ENCODE measurements around the gene SMC5.
A peak's percentile ranks its signal among the peaks of the same experiment; 100 is the strongest.
"Not testable (repeated sequence)": the region's sequence is repeated elsewhere in the genome, so short reads cannot be mapped to it uniquely, and the experiment has no call there.

The SMC5 gene

GRCh38 chr9:70389188-70389587, 130.4 kb downstream of the SMC5 start:
- Histone ChIP-seq H3K27ac (ENCODE audit: low read length) (peak overlapping the region; percentile 50), H3K9me3 (ENCODE audit: control insufficient read depth in 2 of 2, low read length in 2 of 2) (no peaks in the 10 kb centered on the region), H3K36me3 (ENCODE audit: control insufficient read depth in 2 of 2, insufficient read depth in 2 of 2, low read length in 2 of 2) (peaks cover 12 to 13% of the 10 kb centered on the region in 2 donors), H3K4me3 (ENCODE audit: low read length in 2 of 2) (peak overlapping the region; percentile 13 to 17), H3K4me1 (ENCODE audit: control insufficient read depth, insufficient read depth, low read length) (peaks cover 39% of the 10 kb centered on the region), H3K27me3 (ENCODE audit: control insufficient read depth in 1 of 2, insufficient read depth in 2 of 2, low read length in 2 of 2) (no peaks in the 10 kb centered on the region), H3K9ac (ENCODE audit: low read length in 2 of 2) (no peak overlapping the region)

- H3K27ac ChIP-seq (ENCODE audit: low read length) = peak overlapping the region; percentile 50
- H3K9ac ChIP-seq (ENCODE audit: low read length in 2 of 2) = no peak overlapping the region
- H3K4me3 ChIP-seq (ENCODE audit: low read length in 2 of 2) = peak overlapping the region; percentile 13 to 17
- H3K4me1 ChIP-seq (ENCODE audit: control insufficient read depth, insufficient read depth, low read length) = peaks cover 41% of the 10 kb centered on the region
- H3K27me3 ChIP-seq (ENCODE audit: control insufficient read depth in 1 of 2, insufficient read depth in 2 of 2, low read length in 2 of 2) = no peaks in the 10 kb centered on the region
- H3K36me3 ChIP-seq (ENCODE audit: control insufficient read depth in 2 of 2, insufficient read depth in 2 of 2, low read length in 2 of 2) = peaks cover 12 to 13% of the 10 kb centered on the region in 2 donors
- no peaks in the 10 kb centered on the region for H3K9me3 ChIP-seq (ENCODE audit: control insufficient read depth in 2 of 2, low read length in 2 of 2)
These were observed 131.0 kb downstream of the SMC5 start for GRCh38 chr9:70389621-70390266.

GRCh38 chr9:70390933-70391341, 132.2 kb downstream of the SMC5 start:
- no peaks in the 10 kb centered on the region for H3K9me3 ChIP-seq (ENCODE audit: control insufficient read depth in 2 of 2, low read length in 2 of 2)
- peaks cover 11% of the 10 kb centered on the region in 2 donors for H3K36me3 ChIP-seq (ENCODE audit: control insufficient read depth in 2 of 2, insufficient read depth in 2 of 2, low read length in 2 of 2)
- H3K9ac ChIP-seq (ENCODE audit: low read length in 2 of 2) = no peak overlapping the region
- H3K27ac ChIP-seq (ENCODE audit: low read length) = no peak overlapping the region
- H3K27me3 ChIP-seq (ENCODE audit: control insufficient read depth in 1 of 2, insufficient read depth in 2 of 2, low read length in 2 of 2) = no peaks in the 10 kb centered on the region
- H3K4me1 ChIP-seq (ENCODE audit: control insufficient read depth, insufficient read depth, low read length) = peaks cover 45% of the 10 kb centered on the region
- peak overlapping the region in 1 of 2 donors; percentile 4 for H3K4me3 ChIP-seq (ENCODE audit: low read length in 2 of 2)

GRCh38 chr9:70392189-70392588, 133.4 kb downstream of the SMC5 start:
- no peaks in the 10 kb centered on the region for H3K27me3 ChIP-seq (ENCODE audit: control insufficient read depth in 1 of 2, insufficient read depth in 2 of 2, low read length in 2 of 2)
- H3K9ac ChIP-seq (ENCODE audit: low read length in 2 of 2) = no peak overlapping the region
- H3K27ac ChIP-seq (ENCODE audit: low read length) = no peak overlapping the region
- peak overlapping the region in 1 of 2 donors; percentile 8 for H3K4me3 ChIP-seq (ENCODE audit: low read length in 2 of 2)
- peaks cover 51% of the 10 kb centered on the region for H3K4me1 ChIP-seq (ENCODE audit: control insufficient read depth, insufficient read depth, low read length)
- H3K9me3 ChIP-seq (ENCODE audit: control insufficient read depth in 2 of 2, low read length in 2 of 2) = no peaks in the 10 kb centered on the region
- peaks cover 4 to 6% of the 10 kb centered on the region in 2 donors for H3K36me3 ChIP-seq (ENCODE audit: control insufficient read depth in 2 of 2, insufficient read depth in 2 of 2, low read length in 2 of 2)

- Histone ChIP-seq H3K4me3 (ENCODE audit: low read length in 2 of 2) (peak overlapping the region in 1 of 2 donors; percentile 3), H3K36me3 (ENCODE audit: control insufficient read depth in 2 of 2, insufficient read depth in 2 of 2, low read length in 2 of 2) (peaks cover 0 to 2% of the 10 kb centered on the region in 2 donors), H3K9me3 (ENCODE audit: control insufficient read depth in 2 of 2, low read length in 2 of 2) (no peaks in the 10 kb centered on the region), H3K9ac (ENCODE audit: low read length in 2 of 2) (no peak overlapping the region), H3K4me1 (ENCODE audit: control insufficient read depth, insufficient read depth, low read length) (peaks cover 58% of the 10 kb centered on the region), H3K27me3 (ENCODE audit: control insufficient read depth in 1 of 2, insufficient read depth in 2 of 2, low read length in 2 of 2) (no peaks in the 10 kb centered on the region), H3K27ac (ENCODE audit: low read length) (no peak overlapping the region)
These were observed 134.1 kb downstream of the SMC5 start for GRCh38 chr9:70392850-70393249.

GRCh38 chr9:70395652-70396051, 136.9 kb downstream of the SMC5 start:
- Histone ChIP-seq H3K27me3 (ENCODE audit: control insufficient read depth in 1 of 2, insufficient read depth in 2 of 2, low read length in 2 of 2) (no peaks in the 10 kb centered on the region), H3K9ac (ENCODE audit: low read length in 2 of 2) (no peak overlapping the region), H3K4me3 (ENCODE audit: low read length in 2 of 2) (no peak overlapping the region), H3K9me3 (ENCODE audit: control insufficient read depth in 2 of 2, low read length in 2 of 2) (no peaks in the 10 kb centered on the region), H3K4me1 (ENCODE audit: control insufficient read depth, insufficient read depth, low read length) (peaks cover 71% of the 10 kb centered on the region), H3K27ac (ENCODE audit: low read length) (no peak overlapping the region), H3K36me3 (ENCODE audit: control insufficient read depth in 2 of 2, insufficient read depth in 2 of 2, low read length in 2 of 2) (no peaks in the 10 kb centered on the region)

- peak overlapping the region in 1 of 2 donors; percentile 29 for H3K4me3 ChIP-seq (ENCODE audit: low read length in 2 of 2)
- H3K9me3 ChIP-seq (ENCODE audit: control insufficient read depth in 2 of 2, low read length in 2 of 2) = no peaks in the 10 kb centered on the region
- no peak overlapping the region for H3K9ac ChIP-seq (ENCODE audit: low read length in 2 of 2)
- no peak overlapping the region for H3K27ac ChIP-seq (ENCODE audit: low read length)
- H3K4me1 ChIP-seq (ENCODE audit: control insufficient read depth, insufficient read depth, low read length) = peaks cover 62% of the 10 kb centered on the region
- no peaks in the 10 kb centered on the region for H3K36me3 ChIP-seq (ENCODE audit: control insufficient read depth in 2 of 2, insufficient read depth in 2 of 2, low read length in 2 of 2)
- no peaks in the 10 kb centered on the region for H3K27me3 ChIP-seq (ENCODE audit: control insufficient read depth in 1 of 2, insufficient read depth in 2 of 2, low read length in 2 of 2)
These were observed 139.4 kb downstream of the SMC5 start for GRCh38 chr9:70398145-70398556.

- Histone ChIP-seq H3K4me3 (ENCODE audit: low read length in 2 of 2) (no peak overlapping the region), H3K36me3 (ENCODE audit: control insufficient read depth in 2 of 2, insufficient read depth in 2 of 2, low read length in 2 of 2) (no peaks in the 10 kb centered on the region), H3K27me3 (ENCODE audit: control insufficient read depth in 1 of 2, insufficient read depth in 2 of 2, low read length in 2 of 2) (no peaks in the 10 kb centered on the region), H3K9me3 (ENCODE audit: control insufficient read depth in 2 of 2, low read length in 2 of 2) (no peaks in the 10 kb centered on the region), H3K9ac (ENCODE audit: low read length in 2 of 2) (no peak overlapping the region), H3K4me1 (ENCODE audit: control insufficient read depth, insufficient read depth, low read length) (peaks cover 63% of the 10 kb centered on the region), H3K27ac (ENCODE audit: low read length) (no peak overlapping the region)
These were observed 140.4 kb downstream of the SMC5 start for GRCh38 chr9:70399141-70399540.

- Histone ChIP-seq H3K4me1 (ENCODE audit: control insufficient read depth, insufficient read depth, low read length) (peaks cover 63% of the 10 kb centered on the region), H3K27ac (ENCODE audit: low read length) (no peak overlapping the region), H3K36me3 (ENCODE audit: control insufficient read depth in 2 of 2, insufficient read depth in 2 of 2, low read length in 2 of 2) (no peaks in the 10 kb centered on the region), H3K4me3 (ENCODE audit: low read length in 2 of 2) (peak overlapping the region in 1 of 2 donors; percentile 47), H3K27me3 (ENCODE audit: control insufficient read depth in 1 of 2, insufficient read depth in 2 of 2, low read length in 2 of 2) (no peaks in the 10 kb centered on the region), H3K9ac (ENCODE audit: low read length in 2 of 2) (no peak overlapping the region), H3K9me3 (ENCODE audit: control insufficient read depth in 2 of 2, low read length in 2 of 2) (no peaks in the 10 kb centered on the region)
These were observed 141.5 kb downstream of the SMC5 start for GRCh38 chr9:70400107-70400892.

GRCh38 chr9:70401241-70401640, 142.5 kb downstream of the SMC5 start:
- H3K4me1 ChIP-seq (ENCODE audit: control insufficient read depth, insufficient read depth, low read length) = peaks cover 71% of the 10 kb centered on the region
- H3K27me3 ChIP-seq (ENCODE audit: control insufficient read depth in 1 of 2, insufficient read depth in 2 of 2, low read length in 2 of 2); H3K36me3 ChIP-seq (ENCODE audit: control insufficient read depth in 2 of 2, insufficient read depth in 2 of 2, low read length in 2 of 2); H3K27ac ChIP-seq (ENCODE audit: low read length); H3K9me3 ChIP-seq (ENCODE audit: control insufficient read depth in 2 of 2, low read length in 2 of 2); H3K9ac ChIP-seq (ENCODE audit: low read length in 2 of 2); H3K4me3 ChIP-seq (ENCODE audit: low read length in 2 of 2): not testable (repeated sequence)

- H3K27ac ChIP-seq (ENCODE audit: low read length) = no peak overlapping the region
- H3K4me1 ChIP-seq (ENCODE audit: control insufficient read depth, insufficient read depth, low read length) = peaks cover 71% of the 10 kb centered on the region
- H3K36me3 ChIP-seq (ENCODE audit: control insufficient read depth in 2 of 2, insufficient read depth in 2 of 2, low read length in 2 of 2) = no peaks in the 10 kb centered on the region
- H3K27me3 ChIP-seq (ENCODE audit: control insufficient read depth in 1 of 2, insufficient read depth in 2 of 2, low read length in 2 of 2) = no peaks in the 10 kb centered on the region
- no peak overlapping the region for H3K9ac ChIP-seq (ENCODE audit: low read length in 2 of 2)
- no peak overlapping the region for H3K4me3 ChIP-seq (ENCODE audit: low read length in 2 of 2)
- no peaks in the 10 kb centered on the region for H3K9me3 ChIP-seq (ENCODE audit: control insufficient read depth in 2 of 2, low read length in 2 of 2)
These were observed 143.4 kb downstream of the SMC5 start for GRCh38 chr9:70402213-70402612.

All from stomach smooth muscle (tissue), 2 donors.